HG03139 (cell line): ENCODE results near the gene WFDC1.

Source experiments
- ATAC-seq: cut with Tn5 transposase; IDR thresholded peaks from one replicate; pipeline ENCODE4 v1.9.1; 2021; ENCODE audit not compliant: unreplicated experiment

WFDC1 gene

GRCh38 chr16:84349862-84350684 lies 55.4 kb downstream of the WFDC1 start:
- no peak for ATAC-seq

GRCh38 chr16:84350685-84351400 lies 56.2 kb downstream of the WFDC1 start:
- no peak for ATAC-seq

GRCh38 chr16:84351630-84352029 lies 57.0 kb downstream of the WFDC1 start:
- ATAC-seq = no peak

GRCh38 chr16:84354306-84354705 lies 59.6 kb downstream of the WFDC1 start:
- ATAC-seq = no peak

- no peak for ATAC-seq
These were observed 60.5 kb downstream of the WFDC1 start for GRCh38 chr16:84355149-84355548.

GRCh38 chr16:84356176-84356575 lies 61.5 kb downstream of the WFDC1 start:
- no peak for ATAC-seq

- no peak for ATAC-seq
These were observed 62.0 kb downstream of the WFDC1 start for GRCh38 chr16:84356591-84357116.

- no peak for ATAC-seq
These were observed 62.5 kb downstream of the WFDC1 start for GRCh38 chr16:84357191-84357651.

- ATAC-seq = no peak
These were observed 64.1 kb downstream of the WFDC1 start for GRCh38 chr16:84358601-84359295.

GRCh38 chr16:84359326-84359725 lies 64.6 kb downstream of the WFDC1 start:
- no peak for ATAC-seq

GRCh38 chr16:84360170-84360569 lies 65.5 kb downstream of the WFDC1 start:
- ATAC-seq = no peak

- no peak for ATAC-seq
These were observed 66.1 kb downstream of the WFDC1 start for GRCh38 chr16:84360748-84361147.

GRCh38 chr16:84361546-84361945 lies 66.9 kb downstream of the WFDC1 start:
- ATAC-seq = no peak

GRCh38 chr16:84362471-84362941 lies 67.8 kb downstream of the WFDC1 start:
- no peak for ATAC-seq

GRCh38 chr16:84366208-84366607 lies 71.5 kb downstream of the WFDC1 start:
- ATAC-seq = no peak

GRCh38 chr16:84367297-84367680 lies 72.6 kb downstream of the WFDC1 start:
- ATAC-seq = no peak

- no peak for ATAC-seq
These were observed 73.2 kb downstream of the WFDC1 start for GRCh38 chr16:84367750-84368307.

- ATAC-seq = no peak
These were observed 73.8 kb downstream of the WFDC1 start, which contains the start of gene ATP2C2 for GRCh38 chr16:84368308-84368996. Gene ATP2C2, plus strand, starts transcription at chr16:84368538. Its CDS starts 78 bp downstream, at chr16:84368616.

GRCh38 chr16:84369105-84369504 lies 74.4 kb downstream of the WFDC1 start:
- no peak for ATAC-seq

- ATAC-seq = no peak
These were observed 75.4 kb downstream of the WFDC1 start for GRCh38 chr16:84369938-84370627.
